Astrocyte (in vitro differentiated cells and primary cell): ENCODE results near the gene HMGB3.

Source experiments
- CTCF ChIP-seq: IDR thresholded peaks from 2 replicates; pipeline ENCODE4 v1.5.1; 2011; ENCODE audit warnings: low read depth, mild to moderate bottlenecking, inconsistent platforms, low read length, moderate library complexity; ENCODE audit not compliant: insufficient read depth
- EZH2 ChIP-seq: IDR thresholded peaks from 2 replicates; pipeline ENCODE4 v1.6.1; 2012; ENCODE audit warnings: mild to moderate bottlenecking, low read length, inconsistent platforms; ENCODE audit not compliant: insufficient read depth

DNA sequence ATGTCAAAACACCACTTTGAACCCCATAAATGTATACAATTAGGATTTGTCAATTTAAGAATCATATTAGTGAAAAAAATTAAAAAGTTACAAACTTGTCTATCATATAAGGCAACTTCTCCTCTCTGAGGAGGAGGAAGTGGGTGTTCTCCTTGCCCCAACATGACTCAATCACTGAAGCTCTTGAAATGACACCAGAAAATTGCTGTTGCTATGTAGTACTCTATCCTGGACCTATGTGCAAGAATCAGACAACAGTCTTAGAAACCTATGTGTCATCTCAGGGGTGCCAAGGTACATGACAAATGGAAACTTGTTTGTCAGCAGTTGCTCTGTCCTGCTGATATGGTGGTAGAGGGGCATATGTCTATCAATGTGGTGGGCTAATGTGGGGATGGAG lies 47.7 kb downstream of the HMGB3 start:
- TF ChIP-seq CTCF (no peak), EZH2 (no peak)
